Stimulated activated CD4-positive, alpha-beta T cell treated with anti-CD3 and anti-CD28 coated beads, Interleukin-1b, Interleukin-23, amount 100 ng/mL, for 48 hours (primary cell): ENCODE results near the gene OTOP2.

Source experiments
- DNase-seq: peaks from one replicate; pipeline ENCODE4 v3.0.0-alpha.2; 2020

Gene OTOP2

GRCh38 chr17:74928786-74929185 lies 4.7 kb downstream of the OTOP2 start:
- DNase-seq, result no peak

GRCh38 chr17:74930535-74931036 lies 6.5 kb downstream of the OTOP2 start:
- DNase-seq, result no peak

GRCh38 chr17:74935048-74935447 lies 11.0 kb downstream of the OTOP2 start:
- no peak for DNase-seq

- DNase-seq, result no peak
Measured at GRCh38 chr17:74935585-74936469, 11.8 kb downstream of the OTOP2 start, which contains the start of gene OTOP3. TSS of gene OTOP3 (plus strand) at chr17:74935898. CDS start at chr17:74935922, 24 bp downstream.

- DNase-seq, result no peak
Measured at GRCh38 chr17:74936470-74936799, 12.4 kb downstream of the OTOP2 start.

GRCh38 chr17:74937064-74938051 lies 13.3 kb downstream of the OTOP2 start:
- no peak for DNase-seq

- no peak for DNase-seq
Measured at GRCh38 chr17:74938194-74938950, 14.3 kb downstream of the OTOP2 start.

- DNase-seq, result no peak
Measured at GRCh38 chr17:74939534-74939933, 15.5 kb downstream of the OTOP2 start.

- no peak for DNase-seq
Measured at GRCh38 chr17:74941128-74941725, 17.2 kb downstream of the OTOP2 start.

GRCh38 chr17:74943808-74944522 lies 19.9 kb downstream of the OTOP2 start:
- no peak for DNase-seq

GRCh38 chr17:74945543-74945942 lies 21.5 kb downstream of the OTOP2 start:
- no peak for DNase-seq

GRCh38 chr17:74946641-74947040 lies 22.6 kb downstream of the OTOP2 start:
- no peak for DNase-seq

GRCh38 chr17:74947041-74947754 lies 23.1 kb downstream of the OTOP2 start:
- no peak for DNase-seq

- DNase-seq, result no peak
Measured at GRCh38 chr17:74949455-74950115, 25.5 kb downstream of the OTOP2 start.

- no peak for DNase-seq
Measured at GRCh38 chr17:74950207-74950606, 26.1 kb downstream of the OTOP2 start.

- no peak for DNase-seq
Measured at GRCh38 chr17:74951065-74951464, 27.0 kb downstream of the OTOP2 start.

- DNase-seq, result no peak
Measured at GRCh38 chr17:74951680-74952421, 27.8 kb downstream of the OTOP2 start.

GRCh38 chr17:74952431-74953133 lies 28.5 kb downstream of the OTOP2 start:
- no peak for DNase-seq
